Upper lobe of left lung (tissue), 6 donors: Measurements from ENCODE around the gene SHISA7. TPM values are rescaled to one million over a fixed set of nuclear protein-coding genes. Genes with fewer than 3 reads are reported as not detected.

Experiments
- ATAC-seq, 2 donors: fragments of 200-7000 bp; cut with Tn5 transposase; one replicate each; pipeline ENCODE4 v1.9.1; 2022; ENCODE audit warnings: mild to moderate bottlenecking in 2 of 2, moderate library complexity in 2 of 2; ENCODE audit not compliant: low FRiP score in 2 of 2
- DNase-seq, 2 donors: peaks; one replicate each; pipeline ENCODE4 v3.0.0-alpha.2; 2019 to 2020
- H3K27ac ChIP-seq, 4 donors: fragments of 200-600 bp; sonication (generic); one replicate each; pipeline ENCODE4 v1.5.1; 2016 to 2019
- H3K27me3 ChIP-seq, 4 donors: fragments of 200-600 bp; sonication (generic); one replicate each; pipeline ENCODE4 v1.5.1; 2017 to 2019
- H3K36me3 ChIP-seq, 4 donors: fragments of 200-600 bp; sonication (generic); one replicate each; pipeline ENCODE4 v1.5.1; 2016 to 2019
- H3K4me1 ChIP-seq, 4 donors: fragments of 200-600 bp; sonication (generic); one replicate each; pipeline ENCODE4 v1.5.1; 2018 to 2019
- H3K4me3 ChIP-seq, 4 donors: fragments of 200-600 bp; sonication (generic); one replicate each; pipeline ENCODE4 v1.5.1; 2017 to 2019; ENCODE audit warnings: mild to moderate bottlenecking in 2 of 4, moderate library complexity in 1 of 4
- H3K9me3 ChIP-seq, 4 donors: fragments of 200-600 bp; sonication (generic); one replicate each; pipeline ENCODE4 v1.5.1; 2018 to 2019
- CTCF ChIP-seq, 6 experiments: fragments of 450-650 bp in 4 of 6; fragments of 200-600 bp in 2 of 6; sonication (generic) in 2 of 6; IDR thresholded peaks; one replicate each; pipeline ENCODE4 v1.5.1; 2016 to 2019; ENCODE audit warnings: antibody characterized with exemption in 6 of 6
- EP300 ChIP-seq, 4 donors: sonication (generic); formaldehyde crosslinking; IDR thresholded peaks; one replicate each; pipeline ENCODE4 v1.5.1; 2017; ENCODE audit warnings: antibody characterized with exemption in 4 of 4, control low read depth in 2 of 4
- POLR2A ChIP-seq, 4 donors: fragments of 450-650 bp; IDR thresholded peaks; one replicate each; pipeline ENCODE4 v1.5.1; 2016 to 2017; ENCODE audit warnings: antibody characterized with exemption in 4 of 4, mild to moderate bottlenecking in 2 of 4
- POLR2AphosphoS5 ChIP-seq, 2 donors: sonication (generic); formaldehyde crosslinking; IDR thresholded peaks; one replicate each; pipeline ENCODE4 v1.5.1; 2017; ENCODE audit warnings: antibody characterized with exemption in 2 of 2
- WGBS, 2 donors: methylation state at CpG; one replicate each; pipeline ENCODE4 v1.1.5; 2017 to 2018; 5-methylcytosine and 5-hydroxymethylcytosine counted together
- total RNA-seq, 6 donors: library from RNA; depleted of rRNA in 4 of 6; stranded (reverse); fragments of >200 nt in 4 of 6; gene quantifications; one replicate each; pipeline versions ENCODE4 v1.1.0 to v1.2.1, GENCODE V29; 2016 to 2021
- donor health status: DM: no; HTN: no; CAD: no; lungs with moderate emphysema.
- donor health status: DM: no; HTN: yes; CAD: no; lungs with severe emphysema.

SHISA7 gene
- total RNA-seq, 6 donors from 2014 or later = not detected

- Histone ChIP-seq H3K27ac (no peak overlapping the region), H3K9me3 (no peaks in the 10 kb centered on the region), H3K4me1 (peaks cover 28 to 34% (median 28%) of the 10 kb centered on the region in 4 donors), H3K4me3 (peak overlapping the region in 1 of 4 donors; percentile 99), H3K27me3 (peaks cover 0 to 3% (median 0%) of the 10 kb centered on the region in 4 donors), H3K36me3 (peaks cover under 1 to 12% (median 2%) of the 10 kb centered on the region in 4 donors)
- ATAC-seq (no peak), DNase-seq (no peak)
- 90 to 96% methylated on average over 3 of the region's 3 CpGs for WGBS, 2 donors
- no peak for TF ChIP-seq CTCF (IDR thresholded peaks at IDR 0.05)
- TF ChIP-seq POLR2AphosphoS5 (IDR thresholded peaks at IDR 0.05) = no peak
- TF ChIP-seq EP300 (IDR thresholded peaks at IDR 0.05) = no peak
- no peak for TF ChIP-seq POLR2A (IDR thresholded peaks at IDR 0.05)
Measured at GRCh38 chr19:55382522-55383054, 60.5 kb downstream of the SHISA7 start.

GRCh38 chr19:55382013-55382412, 61.1 kb downstream of the SHISA7 start:
- peaks cover 22 to 28% (median 22%) of the 10 kb centered on the region in 4 donors for H3K4me1 ChIP-seq
- no peaks in the 10 kb centered on the region for H3K9me3 ChIP-seq
- no peak for DNase-seq
- peaks cover 0 to 6% (median 0%) of the 10 kb centered on the region in 4 donors for H3K36me3 ChIP-seq
- 99 to 100% methylated on average over 5 of the region's 5 CpGs for WGBS, 2 donors
- no peak for ATAC-seq
- no peak overlapping the region for H3K27ac ChIP-seq
- H3K27me3 ChIP-seq = peaks cover 0 to 3% (median 0%) of the 10 kb centered on the region in 4 donors
- TF ChIP-seq CTCF (IDR thresholded peaks at IDR 0.05) (no peak), EP300 (IDR thresholded peaks at IDR 0.05) (no peak), POLR2AphosphoS5 (IDR thresholded peaks at IDR 0.05) (no peak), POLR2A (IDR thresholded peaks at IDR 0.05) (no peak)
- no peak overlapping the region for H3K4me3 ChIP-seq

GRCh38 chr19:55379174-55379573, 63.9 kb downstream of the SHISA7 start:
- Histone ChIP-seq H3K27me3 (peaks cover 0 to 11% (median 3%) of the 10 kb centered on the region in 4 donors), H3K27ac (no peak overlapping the region), H3K4me3 (no peak overlapping the region), H3K9me3 (no peaks in the 10 kb centered on the region), H3K36me3 (no peaks in the 10 kb centered on the region), H3K4me1 (peaks cover 7 to 17% (median 13%) of the 10 kb centered on the region in 4 donors)
- TF ChIP-seq POLR2A (IDR thresholded peaks at IDR 0.05) (no peak), CTCF (IDR thresholded peaks at IDR 0.05) (no peak), POLR2AphosphoS5 (IDR thresholded peaks at IDR 0.05) (no peak), EP300 (IDR thresholded peaks at IDR 0.05) (no peak)
- WGBS, 2 donors = 65 to 66% methylated on average over 7 to 11 of the region's 11 CpGs
- DNase-seq = no peak
- no peak for ATAC-seq

Other genes with a start within 250 kb of the SHISA7 start
- 1 to 10 TPM in 1 of 6 donors, under 1 TPM in 4, not detected in 1; 0.30 to 3.1 (median 0.67) TPM for gene PTPRH, start 233.8 kb downstream of the SHISA7 start, total RNA-seq
- 10 to 100 TPM in 1 of 6 donors, 1 to 10 TPM in 5; 2.0 to 10.5 (median 4.8) TPM for gene TMEM86B, start 214.5 kb downstream of the SHISA7 start, total RNA-seq
- 100 to 1,000 TPM in 1 of 6 donors, 10 to 100 TPM in 5; 49.0 to 104 (median 76.7) TPM for gene PPP6R1, start 184.3 kb downstream of the SHISA7 start, total RNA-seq
- 10 to 100 TPM; 21.0 to 34.6 (median 30.1) TPM for gene HSPBP1, start 163.2 kb downstream of the SHISA7 start, total RNA-seq
- gene BRSK1, start 159.3 kb downstream of the SHISA7 start, total RNA-seq = 1 to 10 TPM in 5 of 6 donors, not detected in 1; 1.0 to 2.7 (median 1.1) TPM
- 10 to 100 TPM in 5 of 6 donors, 1 to 10 TPM in 1; 8.2 to 67.7 (median 29.7) TPM for gene TMEM150B, start 118.0 kb downstream of the SHISA7 start, total RNA-seq
- gene KMT5C, start 103.4 kb downstream of the SHISA7 start, total RNA-seq = 100 to 1,000 TPM in 1 of 6 donors, 10 to 100 TPM in 4, 1 to 10 TPM in 1; 9.1 to 111 (median 15.6) TPM
- gene COX6B2, start 88.6 kb downstream of the SHISA7 start, total RNA-seq = under 1 TPM in 1 of 6 donors, not detected in 5; 0.20 TPM
- not detected for gene GARIN5B, start 80.0 kb downstream of the SHISA7 start, total RNA-seq
- under 1 TPM in 2 of 6 donors, not detected in 4; 0.20 to 0.34 TPM for gene IL11, start 72.8 kb downstream of the SHISA7 start, total RNA-seq
- gene TMEM190, start 66.5 kb downstream of the SHISA7 start, total RNA-seq = 10 to 100 TPM in 4 of 6 donors, 1 to 10 TPM in 1, under 1 TPM in 1; 0.92 to 48.6 (median 20.9) TPM
- gene TMEM238, start 59.0 kb downstream of the SHISA7 start, total RNA-seq = 10 to 100 TPM; 22.0 to 54.6 (median 36.0) TPM
- gene RPL28, start 57.4 kb downstream of the SHISA7 start, total RNA-seq = 1,000 to 10,000 TPM in 2 of 6 donors, 100 to 1,000 TPM in 4; 308 to 1,892 (median 534) TPM
- gene UBE2S, start 35.5 kb downstream of the SHISA7 start, total RNA-seq = 10 to 100 TPM in 5 of 6 donors, 1 to 10 TPM in 1; 6.5 to 31.6 (median 19.0) TPM
- 10 to 100 TPM in 5 of 6 donors, 1 to 10 TPM in 1; 4.2 to 44.8 (median 36.7) TPM for gene ISOC2, start 18.3 kb upstream of the SHISA7 start, total RNA-seq
- gene C19orf85, start 21.5 kb upstream of the SHISA7 start, total RNA-seq = not detected
- gene ZNF628, start 33.3 kb upstream of the SHISA7 start, total RNA-seq = 10 to 100 TPM in 5 of 6 donors, 1 to 10 TPM in 1; 9.9 to 32.1 (median 12.4) TPM
- gene NAT14, start 41.9 kb upstream of the SHISA7 start, total RNA-seq = 10 to 100 TPM; 13.1 to 19.2 (median 16.3) TPM
- 10 to 100 TPM in 1 of 6 donors, 1 to 10 TPM in 4, under 1 TPM in 1; 0.39 to 10.1 (median 6.7) TPM for gene SSC5D, start 45.1 kb upstream of the SHISA7 start, total RNA-seq
- gene SBK2, start 93.8 kb upstream of the SHISA7 start, total RNA-seq = not detected
- gene SBK3, start 102.2 kb upstream of the SHISA7 start, total RNA-seq = 1 to 10 TPM in 1 of 6 donors, under 1 TPM in 2, not detected in 3; 0.30 to 1.6 (median 0.94) TPM
- 10 to 100 TPM in 2 of 6 donors, 1 to 10 TPM in 4; 3.5 to 19.2 (median 8.4) TPM for gene ZNF579, start 137.5 kb upstream of the SHISA7 start, total RNA-seq
- gene FIZ1, start 156.2 kb upstream of the SHISA7 start, total RNA-seq = 10 to 100 TPM; 11.1 to 21.6 (median 16.3) TPM
- gene ZNF524, start 157.0 kb upstream of the SHISA7 start, total RNA-seq = 10 to 100 TPM; 19.9 to 58.7 (median 34.9) TPM
- gene ZNF865, start 162.3 kb upstream of the SHISA7 start, total RNA-seq = 10 to 100 TPM in 4 of 6 donors, 1 to 10 TPM in 2; 7.7 to 39.8 (median 20.6) TPM
- gene ZNF784, start 181.3 kb upstream of the SHISA7 start, total RNA-seq = 10 to 100 TPM in 2 of 6 donors, 1 to 10 TPM in 4; 6.8 to 14.7 (median 8.6) TPM
- gene ZNF580, start 197.7 kb upstream of the SHISA7 start, total RNA-seq = 10 to 100 TPM; 28.1 to 84.1 (median 38.0) TPM
- gene ZNF581, start 200.3 kb upstream of the SHISA7 start, total RNA-seq = 10 to 100 TPM; 15.6 to 38.8 (median 21.9) TPM
- gene CCDC106, start 204.9 kb upstream of the SHISA7 start, total RNA-seq = 10 to 100 TPM; 15.3 to 44.0 (median 17.1) TPM
- gene U2AF2, start 211.7 kb upstream of the SHISA7 start, total RNA-seq = 100 to 1,000 TPM in 4 of 6 donors, 10 to 100 TPM in 2; 57.7 to 294 (median 157) TPM
- gene EPN1, start 231.9 kb upstream of the SHISA7 start, total RNA-seq = 100 to 1,000 TPM in 4 of 6 donors, 10 to 100 TPM in 2; 59.7 to 357 (median 126) TPM